ENCODE measurements around the gene DNAH8. TPM values are rescaled to one million over a fixed set of nuclear protein-coding genes. Genes with fewer than 3 reads are reported as not detected.

The DNAH8 gene
- total RNA-seq, 1 experiment from 2014 or later = not detected

DNA sequence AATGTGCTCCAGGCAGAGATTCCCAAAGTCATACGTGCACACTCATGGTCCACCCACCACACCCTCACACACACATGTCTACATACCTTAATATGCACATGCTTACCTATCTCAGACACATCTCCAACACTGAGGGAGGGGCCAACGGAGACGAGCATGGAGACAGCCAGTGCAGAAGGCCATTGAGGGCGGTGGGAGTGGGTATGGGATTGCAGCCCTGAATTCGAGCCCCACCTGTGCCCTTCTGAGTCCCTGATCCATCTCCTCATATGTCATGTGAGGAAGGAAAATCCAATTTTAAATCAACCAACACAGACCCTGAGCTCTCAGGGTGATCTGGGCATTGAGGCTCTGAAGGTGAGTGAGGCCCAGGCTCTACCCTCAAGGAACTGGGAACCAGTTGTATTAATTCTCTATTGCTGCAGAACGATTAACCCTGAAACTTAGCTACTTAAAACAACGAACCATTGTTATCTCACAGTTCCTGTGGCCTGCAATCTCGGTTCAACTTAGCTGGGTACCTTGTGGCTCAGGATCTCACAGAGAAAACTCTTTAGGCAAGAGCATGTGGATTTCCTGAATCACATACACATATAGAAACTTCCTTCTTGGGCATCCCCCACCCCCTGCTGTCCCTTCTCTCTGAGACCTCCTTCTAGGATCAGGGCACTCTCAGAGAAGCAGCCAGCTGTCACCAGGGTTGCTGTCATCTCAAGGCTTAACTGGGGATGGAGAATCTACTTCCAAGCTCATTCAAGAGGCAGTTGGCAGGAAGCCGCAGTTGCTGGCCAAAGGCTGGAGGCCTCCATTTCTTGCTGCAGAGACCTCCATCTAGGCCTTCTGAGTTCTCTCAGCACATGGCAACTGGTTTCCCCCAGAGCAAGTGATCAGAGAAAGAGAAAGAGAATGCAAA is 361.8 kb downstream of the DNAH8 start:
- intact Hi-C loops (cut with micrococcal nuclease) = no loop called here
- Histone ChIP-seq H3K27me3 (ENCODE audit: insufficient read depth, low read length) (peaks cover 7% of the 10 kb centered on the region; the same call in 1 of the 2 replicates), H3K36me3 (ENCODE audit: control insufficient read depth in 1 of 2, insufficient read depth in 2 of 2, low read length in 2 of 2) (no peaks in the 10 kb centered on the region), H3K79me2 (ENCODE audit: insufficient read depth, low read length) (no peaks in the 10 kb centered on the region), H3K9ac (ENCODE audit: low read length) (no peak overlapping the region), H3K4me2 (ENCODE audit: low read length) (no peak overlapping the region), H3K9me3 (ENCODE audit: control insufficient read depth in 1 of 2, insufficient read depth in 1 of 2, low read depth in 1 of 2, low read length in 2 of 2) (no peaks in the 10 kb centered on the region), H4K20me1 (ENCODE audit: insufficient read depth) (no peaks in the 10 kb centered on the region; the same call in 1 of the 2 replicates), H3K4me1 (ENCODE audit: control insufficient read depth in 1 of 2, insufficient read depth in 2 of 2, low read length in 2 of 2) (no peaks in the 10 kb centered on the region), H3K9me2 (ENCODE audit: insufficient read depth) (no peaks in the 10 kb centered on the region), H3K4me3 (replicated peaks in 1 of 2; ENCODE audit: low read depth in 1 of 2, low read length in 2 of 2) (no peak overlapping the region), H3K27ac (ENCODE audit: low read depth, low read length) (no peak overlapping the region), H2AFZ (ENCODE audit: low read depth, low read length, poor library complexity, severe bottlenecking) (no peak overlapping the region)
- TF ChIP-seq JUND (IDR thresholded peaks at IDR 0.05) = no peak
- no peak for TF ChIP-seq ZBTB33 (IDR thresholded peaks at IDR 0.05; ENCODE audit: extremely low read depth, insufficient replicate concordance, low read length)
- TF ChIP-seq, protein P1, sequence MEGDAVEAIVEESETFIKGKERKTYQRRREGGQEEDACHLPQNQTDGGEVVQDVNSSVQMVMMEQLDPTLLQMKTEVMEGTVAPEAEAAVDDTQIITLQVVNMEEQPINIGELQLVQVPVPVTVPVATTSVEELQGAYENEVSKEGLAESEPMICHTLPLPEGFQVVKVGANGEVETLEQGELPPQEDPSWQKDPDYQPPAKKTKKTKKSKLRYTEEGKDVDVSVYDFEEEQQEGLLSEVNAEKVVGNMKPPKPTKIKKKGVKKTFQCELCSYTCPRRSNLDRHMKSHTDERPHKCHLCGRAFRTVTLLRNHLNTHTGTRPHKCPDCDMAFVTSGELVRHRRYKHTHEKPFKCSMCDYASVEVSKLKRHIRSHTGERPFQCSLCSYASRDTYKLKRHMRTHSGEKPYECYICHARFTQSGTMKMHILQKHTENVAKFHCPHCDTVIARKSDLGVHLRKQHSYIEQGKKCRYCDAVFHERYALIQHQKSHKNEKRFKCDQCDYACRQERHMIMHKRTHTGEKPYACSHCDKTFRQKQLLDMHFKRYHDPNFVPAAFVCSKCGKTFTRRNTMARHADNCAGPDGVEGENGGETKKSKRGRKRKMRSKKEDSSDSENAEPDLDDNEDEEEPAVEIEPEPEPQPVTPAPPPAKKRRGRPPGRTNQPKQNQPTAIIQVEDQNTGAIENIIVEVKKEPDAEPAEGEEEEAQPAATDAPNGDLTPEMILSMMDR (IDR thresholded peaks at IDR 0.05 in 2 of 3, conservative IDR thresholded peaks at IDR 0.05 in 1 of 3; ENCODE audit: borderline replicate concordance in 1 of 3, insufficient read depth in 1 of 3, low read depth in 2 of 3, low read length in 2 of 3) = no peak
- no peak for TF ChIP-seq REST (IDR thresholded peaks at IDR 0.05; ENCODE audit: low read depth)
- TF ChIP-seq ZFX (IDR thresholded peaks at IDR 0.05) = no peak
- TF ChIP-seq ELF1 (IDR thresholded peaks at IDR 0.05; ENCODE audit: borderline replicate concordance, low read depth) = no peak
- no peak for TF ChIP-seq CEBPB (IDR thresholded peaks at IDR 0.05; ENCODE audit: low read depth)
- no peak for TF ChIP-seq MAX (IDR thresholded peaks at IDR 0.05)
- no peak for TF ChIP-seq SRF (IDR thresholded peaks at IDR 0.05; ENCODE audit: low read depth)
- BruUV-seq (replicated peaks) = no TSS peak
- RAD21 ChIA-PET (ENCODE audit: low non-redundant PET in 1 of 2, low total read pairs in 2 of 2, uncharacterized antibody in 2 of 2, unreplicated experiment in 2 of 2) = no interaction called here
- ATAC-seq = no peak
- POLR2A ChIA-PET = no interaction called here
- CTCF ChIA-PET = no interaction called here
- no peak for DNase-seq (ENCODE audit: low read depth, low spot score)
